Measurements from ENCODE around the gene MS4A4E. TPM values are rescaled to one million over a fixed set of nuclear protein-coding genes. Genes with fewer than 3 reads are reported as not detected.

The MS4A4E gene
- total and polyA plus RNA-seq, 2 of the 13 experiments (the other 11 are each of a cell fraction or from before 2014, with no cell fraction given): not detected

GRCh38 chr11:60165951-60166350 is 77.0 kb downstream of the MS4A4E start:
- Histone ChIP-seq H2AFZ (ENCODE audit: low read length) (no peak overlapping the region), H3K79me2 (ENCODE audit: insufficient read depth, low read length) (no peaks in the 10 kb centered on the region), H4K20me1 (ENCODE audit: insufficient read depth, low read length) (no peaks in the 10 kb centered on the region), H3K9ac (ENCODE audit: insufficient read depth, low read depth, low read length) (no peak overlapping the region), H3K36me3 (replicated peaks in 1 of 2; ENCODE audit: control insufficient read depth in 1 of 2, insufficient read depth in 2 of 2, low read length in 2 of 2) (no peaks in the 10 kb centered on the region), H3K27me3 (ENCODE audit: control insufficient read depth in 1 of 2, insufficient read depth in 2 of 2, low read length in 2 of 2) (no peaks in the 10 kb centered on the region; a peak in 1 of 5 replicates), H3K4me2 (ENCODE audit: low read depth, low read length) (no peak overlapping the region), H3K9me3 (ENCODE audit: low read length) (no peaks in the 10 kb centered on the region), H3K4me3 (replicated peaks in 1 of 3; ENCODE audit: insufficient read depth in 1 of 3, low read depth in 2 of 3, low read length in 3 of 3) (no peak overlapping the region), H3K27ac (ENCODE audit: extremely low read length, insufficient read depth, low read length) (no peak overlapping the region), H3K4me1 (ENCODE audit: insufficient read depth, low read length) (no peaks in the 10 kb centered on the region)
- in situ Hi-C loops (cut with HindIII; ENCODE audit: extremely low pct_ligation_motif_present, low pct_unique_long_range_greater_than_20kb): no loop called here
- ChIA-PET POLR2A (no interaction called here), CTCF (ENCODE audit: low intra/inter-chr PET ratio, low total read pairs) (no interaction called here)
- ATAC-seq (no peak), FAIRE-seq (no peak), DNase-seq (ENCODE audit: low spot score) (no peak)
- BruUV-seq (replicated peaks): no TSS peak
- intact Hi-C loops (cut with micrococcal nuclease; ENCODE audit: unreplicated experiment): no loop called here
- TF ChIP-seq RBM39 (IDR thresholded peaks at IDR 0.05; ENCODE audit: low read depth, low read length, poor library complexity, severe bottlenecking): no peak
- no peak for TF ChIP-seq SUZ12 (IDR thresholded peaks at IDR 0.05; ENCODE audit: low read depth, low read length)
- TF ChIP-seq KMT2B (CRISPR knock-in tag; IDR thresholded peaks at IDR 0.05): no peak
- no peak for TF ChIP-seq ZNF879 (CRISPR knock-in tag; IDR thresholded peaks at IDR 0.05)
- TF ChIP-seq PREB (CRISPR knock-in tag; IDR thresholded peaks at IDR 0.05): no peak
- no peak for TF ChIP-seq GABPB1 (CRISPR knock-in tag; IDR thresholded peaks at IDR 0.05)
- TF ChIP-seq ZNF124 (CRISPR knock-in tag; IDR thresholded peaks at IDR 0.05): no peak
- no peak for TF ChIP-seq NFIC (IDR thresholded peaks at IDR 0.05; ENCODE audit: low read length)
- TF ChIP-seq SCMH1 (CRISPR knock-in tag; IDR thresholded peaks at IDR 0.05; ENCODE audit: borderline replicate concordance): no peak

GRCh38 chr11:60165538-60165937 is 77.4 kb downstream of the MS4A4E start:
- no peak overlapping the region for H3K4me2 ChIP-seq (ENCODE audit: low read depth, low read length)
- no peaks in the 10 kb centered on the region for H4K20me1 ChIP-seq (ENCODE audit: insufficient read depth, low read length)
- ATAC-seq: no peak
- 2% methylated on average over 2 of the region's 2 CpGs for WGBS (ENCODE audit: low lambda C conversion rate)
- POLR2A ChIA-PET: no interaction called here
- H2AFZ ChIP-seq (ENCODE audit: low read length): no peak overlapping the region
- intact Hi-C loops (cut with micrococcal nuclease; ENCODE audit: unreplicated experiment) (no loop called here), in situ Hi-C loops (cut with HindIII; ENCODE audit: extremely low pct_ligation_motif_present, low pct_unique_long_range_greater_than_20kb) (no loop called here)
- no peaks in the 10 kb centered on the region; a peak in 1 of 5 replicates for H3K27me3 ChIP-seq (ENCODE audit: control insufficient read depth in 1 of 2, insufficient read depth in 2 of 2, low read length in 2 of 2)
- no peaks in the 10 kb centered on the region for H3K79me2 ChIP-seq (ENCODE audit: insufficient read depth, low read length)
- H3K4me3 ChIP-seq (replicated peaks in 1 of 3; ENCODE audit: insufficient read depth in 1 of 3, low read depth in 2 of 3, low read length in 3 of 3): no peak overlapping the region
- no peak overlapping the region for H3K27ac ChIP-seq (ENCODE audit: extremely low read length, insufficient read depth, low read length)
- no peak overlapping the region for H3K9ac ChIP-seq (ENCODE audit: insufficient read depth, low read depth, low read length)
- FAIRE-seq: no peak
- no peaks in the 10 kb centered on the region for H3K9me3 ChIP-seq (ENCODE audit: low read length)
- H3K36me3 ChIP-seq (replicated peaks in 1 of 2; ENCODE audit: control insufficient read depth in 1 of 2, insufficient read depth in 2 of 2, low read length in 2 of 2): no peaks in the 10 kb centered on the region
- CTCF ChIA-PET (ENCODE audit: low intra/inter-chr PET ratio, low total read pairs): no interaction called here
- H3K4me1 ChIP-seq (ENCODE audit: insufficient read depth, low read length): no peaks in the 10 kb centered on the region
- DNase-seq (ENCODE audit: low spot score): no peak
- BruUV-seq (replicated peaks): no TSS peak
- TF ChIP-seq TCF7L2 (IDR thresholded peaks at IDR 0.05; ENCODE audit: low read depth, low read length) (no peak), STAG1 (CRISPR knock-in tag; IDR thresholded peaks at IDR 0.05) (no peak), MYC (CRISPR knock-in tag; IDR thresholded peaks at IDR 0.05; ENCODE audit: borderline replicate concordance) (no peak), GATAD2A (CRISPR knock-in tag; IDR thresholded peaks at IDR 0.05) (no peak), RAD51 (IDR thresholded peaks at IDR 0.05; ENCODE audit: borderline replicate concordance) (no peak), PBX3 (CRISPR knock-in tag; IDR thresholded peaks at IDR 0.05; ENCODE audit: borderline replicate concordance) (no peak), ZNF468 (CRISPR knock-in tag; IDR thresholded peaks at IDR 0.05) (no peak), ZMAT3 (CRISPR knock-in tag; conservative IDR thresholded peaks at IDR 0.05) (no peak), RFXAP (CRISPR knock-in tag; IDR thresholded peaks at IDR 0.05; ENCODE audit: borderline replicate concordance) (no peak), ZNF781 (CRISPR knock-in tag; IDR thresholded peaks at IDR 0.05; ENCODE audit: borderline replicate concordance, not compliant biosample characterization) (no peak), GFI1 (CRISPR knock-in tag; IDR thresholded peaks at IDR 0.05; ENCODE audit: borderline replicate concordance) (no peak), TCF7 (IDR thresholded peaks at IDR 0.05; ENCODE audit: low read depth) (no peak), TBX3 (IDR thresholded peaks at IDR 0.05; ENCODE audit: borderline replicate concordance) (no peak)

Data from HepG2 (cell line).